Tibial nerve (tissue), 4 donors: Measurements from ENCODE around the gene FKBP1C. TPM values are rescaled to one million over a fixed set of nuclear protein-coding genes. Genes with fewer than 3 reads are reported as not detected.

Source experiments
- DNase-seq, 2 donors: peaks; one replicate each; pipeline ENCODE4 v3.0.0-alpha.2; 2019; ENCODE audit warnings: low spot score in 2 of 2
- H3K27ac ChIP-seq, 4 donors: fragments of 200-600 bp; sonication (generic) in 3 of 4; one replicate each; pipeline ENCODE4 v1.5.1; 2017 to 2019; ENCODE audit warnings: mild to moderate bottlenecking in 1 of 4
- H3K27me3 ChIP-seq, 2 donors: fragments of 200-600 bp; sonication (generic) in 1 of 2; one replicate each; pipeline versions ENCODE4 v1.5.1 to v1.6.0; 2017 to 2019
- H3K36me3 ChIP-seq, 3 donors: fragments of 200-600 bp; sonication (generic); one replicate each; pipeline ENCODE4 v1.5.1; 2018 to 2019
- H3K4me1 ChIP-seq, 4 donors: fragments of 200-600 bp; sonication (generic) in 3 of 4; one replicate each; pipeline ENCODE4 v1.5.1; 2017 to 2019
- H3K4me3 ChIP-seq, 4 donors: fragments of 200-600 bp; sonication (generic) in 3 of 4; one replicate each; pipeline ENCODE4 v1.5.1; 2017 to 2019; ENCODE audit warnings: mild to moderate bottlenecking in 1 of 4, moderate library complexity in 1 of 4
- H3K9me3 ChIP-seq, 4 donors: fragments of 200-600 bp; sonication (generic) in 3 of 4; one replicate each; pipeline ENCODE4 v1.5.1; 2017 to 2019
- CTCF ChIP-seq, 5 experiments: fragments of 200-600 bp in 3 of 5; fragments of 450-650 bp in 2 of 5; sonication (generic) in 3 of 5; IDR thresholded peaks; one replicate each; pipeline ENCODE4 v1.5.1; 2016 to 2019; ENCODE audit warnings: antibody characterized with exemption in 5 of 5, mild to moderate bottlenecking in 3 of 5, moderate library complexity in 2 of 5
- EP300 ChIP-seq, 2 donors: sonication (generic); formaldehyde crosslinking; IDR thresholded peaks; one replicate each; pipeline ENCODE4 v1.6.1; 2017; ENCODE audit warnings: antibody characterized with exemption in 2 of 2, mild to moderate bottlenecking in 1 of 2
- POLR2A ChIP-seq, 2 donors: fragments of 450-650 bp; IDR thresholded peaks; one replicate each; pipeline ENCODE4 v1.6.1; 2017; ENCODE audit warnings: antibody characterized with exemption in 2 of 2, mild to moderate bottlenecking in 2 of 2, moderate library complexity in 2 of 2
- WGBS, 2 donors: methylation state at CpG; one replicate each; pipeline ENCODE4 v1.1.5; 2018; 5-methylcytosine and 5-hydroxymethylcytosine counted together
- small RNA-seq: library from RNA; depleted of rRNA; stranded (forward); fragments of <200 nt; gene quantifications from one replicate; pipeline ENCODE3, GENCODE V24; 2016
- total RNA-seq, 4 donors: library from RNA; depleted of rRNA; stranded (reverse); fragments of >200 nt; gene quantifications; one replicate each; pipeline ENCODE4 v1.1.0, GENCODE V29; 2016

The FKBP1C gene
- total RNA-seq, 4 donors from 2014 or later: 1.2 to 1.5 TPM; not detected in 2

GRCh38 chr6:63249875-63250482 is 38.7 kb downstream of the FKBP1C start:
- Histone ChIP-seq H3K9me3 (no peaks in the 10 kb centered on the region), H3K36me3 (no peaks in the 10 kb centered on the region), H3K27me3 (no peaks in the 10 kb centered on the region), H3K4me3 (no peak overlapping the region), H3K27ac (no peak overlapping the region), H3K4me1 (no peaks in the 10 kb centered on the region)
- DNase-seq: no peak
- WGBS, 2 donors: 62 to 67% methylated on average over 3 of the region's 3 CpGs
- TF ChIP-seq CTCF (IDR thresholded peaks at IDR 0.05) (no peak), POLR2A (IDR thresholded peaks at IDR 0.05) (no peak), EP300 (IDR thresholded peaks at IDR 0.05) (no peak)

- no peak overlapping the region for H3K4me3 ChIP-seq
- no peak overlapping the region for H3K27ac ChIP-seq
- TF ChIP-seq CTCF (IDR thresholded peaks at IDR 0.05) (no peak), EP300 (IDR thresholded peaks at IDR 0.05) (no peak)
- DNase-seq: no peak
- H3K9me3 ChIP-seq: no peaks in the 10 kb centered on the region
- H3K4me1 ChIP-seq: no peaks in the 10 kb centered on the region
- no peaks in the 10 kb centered on the region for H3K27me3 ChIP-seq
- H3K36me3 ChIP-seq: no peaks in the 10 kb centered on the region
Observed at GRCh38 chr6:63259153-63259552, 47.9 kb downstream of the FKBP1C start.

DNA sequence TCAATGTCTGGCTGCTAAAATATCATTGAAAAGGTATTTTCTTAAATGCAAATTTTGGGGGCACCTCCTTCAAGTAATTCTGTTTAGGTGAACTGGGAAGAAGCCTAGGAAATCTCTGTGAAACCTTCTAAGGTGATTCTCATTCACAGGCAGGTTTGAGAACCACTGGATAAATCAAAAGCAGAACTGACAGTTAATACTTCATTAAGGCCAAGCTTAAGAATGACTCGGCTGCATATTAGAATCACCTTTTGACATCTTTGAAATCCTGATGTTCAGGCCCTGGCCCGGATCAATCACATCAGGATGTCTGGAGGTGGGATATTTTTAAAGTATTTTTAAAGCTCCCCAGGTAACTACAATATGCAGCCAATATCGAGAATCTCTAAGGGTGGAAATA is 50.6 kb downstream of the FKBP1C start:
- H3K4me1 ChIP-seq: no peaks in the 10 kb centered on the region
- no peak overlapping the region for H3K4me3 ChIP-seq
- H3K9me3 ChIP-seq: no peaks in the 10 kb centered on the region
- no peaks in the 10 kb centered on the region for H3K27me3 ChIP-seq
- no peak overlapping the region for H3K27ac ChIP-seq
- no peak for TF ChIP-seq POLR2A (IDR thresholded peaks at IDR 0.05)
- WGBS, 2 donors: 64 to 75% methylated on average over 3 of the region's 3 CpGs
- no peaks in the 10 kb centered on the region for H3K36me3 ChIP-seq
- DNase-seq: no peak

Small RNA genes lying within 50 kb of the gene (small RNA-seq; reads per million reads assigned to genes)
- gene SPTLC1P3: not detected

Other genes with a start within 250 kb of the FKBP1C start
- not detected for gene LGSN, start 108.5 kb downstream of the FKBP1C start, total RNA-seq